Esophagus muscularis mucosa (tissue), 4 donors: Measurements from ENCODE around the gene CDCA7L. TPM values are rescaled to one million over a fixed set of nuclear protein-coding genes. Genes with fewer than 3 reads are reported as not detected.
"Not testable (repeated sequence)": the region's sequence is repeated elsewhere in the genome, so short reads cannot be mapped to it uniquely, and the experiment has no call there.

Experiments used
- DNase-seq: peaks from one replicate; pipeline ENCODE4 v3.0.0-alpha.2; 2017; ENCODE audit errors: extremely low spot score
- H3K27ac ChIP-seq, 4 donors: fragments of 200-600 bp; sonication (generic); replicated peaks in 1 of 4; 1 replicate in 3 of 4; 2 replicates in 1 of 4; pipeline ENCODE4 v1.5.1; 2016 to 2019; ENCODE audit warnings: mild to moderate bottlenecking in 1 of 4
- H3K27me3 ChIP-seq, 4 donors: fragments of 200-600 bp; sonication (generic); one replicate each; pipeline versions ENCODE4 v1.5.1 to v1.6.0; 2016 to 2019
- H3K36me3 ChIP-seq, 4 donors: fragments of 200-600 bp; sonication (generic); one replicate each; pipeline ENCODE4 v1.5.1; 2016 to 2019
- H3K4me1 ChIP-seq, 4 donors: fragments of 200-600 bp; sonication (generic); one replicate each; pipeline ENCODE4 v1.5.1; 2016 to 2019
- H3K4me3 ChIP-seq, 4 donors: fragments of 200-600 bp; sonication (generic); 1 replicate in 2 of 4; 2 replicates in 2 of 4; pipeline ENCODE4 v1.5.1; 2016 to 2019; ENCODE audit warnings: mild to moderate bottlenecking in 4 of 4, moderate library complexity in 1 of 4
- H3K9me3 ChIP-seq, 4 donors: fragments of 200-600 bp; sonication (generic); 1 replicate in 3 of 4; 2 replicates in 1 of 4; pipeline ENCODE4 v1.5.1; 2016 to 2019
- EP300 ChIP-seq: sonication (generic); formaldehyde crosslinking; IDR thresholded peaks from one replicate; pipeline ENCODE4 v1.6.1; 2017; ENCODE audit warnings: antibody characterized with exemption
- POLR2A ChIP-seq: fragments of 450-650 bp; IDR thresholded peaks from one replicate; pipeline ENCODE4 v1.6.1; 2017; ENCODE audit warnings: antibody characterized with exemption, moderate library complexity, mild to moderate bottlenecking, low read depth
- POLR2AphosphoS5 ChIP-seq, 2 donors: sonication (generic); formaldehyde crosslinking; IDR thresholded peaks; one replicate each; pipeline ENCODE4 v1.6.1; 2017; ENCODE audit warnings: antibody characterized with exemption in 2 of 2
- WGBS: methylation state at CpG from one replicate; pipeline ENCODE4 v1.1.5; 2018; 5-methylcytosine and 5-hydroxymethylcytosine counted together
- intact Hi-C: fragments of 100-400 bp; cut with DNase I; formaldehyde crosslinking; loops from one replicate; pipeline ENCODE4 v1.15.1; 2023
- total RNA-seq, 4 donors: library from RNA; depleted of rRNA; stranded (reverse); fragments of >200 nt; gene quantifications; one replicate each; pipeline versions ENCODE4 v1.1.0 to v1.2.1, GENCODE V29; 2016
- TF ChIP-seq, protein P1 (sequence below), 3 experiments: fragments of 200-600 bp in 2 of 3; fragments of 450-650 bp in 1 of 3; sonication (generic) in 2 of 3; IDR thresholded peaks; one replicate each; pipeline ENCODE4 v1.5.1; 2017 to 2019; ENCODE audit warnings: antibody characterized with exemption in 3 of 3, mild to moderate bottlenecking in 2 of 3, moderate library complexity in 1 of 3

Gene CDCA7L
- total RNA-seq, 4 donors from 2014 or later: 19.5 to 61.6 (median 25.2) TPM

- TF ChIP-seq, protein P1, sequence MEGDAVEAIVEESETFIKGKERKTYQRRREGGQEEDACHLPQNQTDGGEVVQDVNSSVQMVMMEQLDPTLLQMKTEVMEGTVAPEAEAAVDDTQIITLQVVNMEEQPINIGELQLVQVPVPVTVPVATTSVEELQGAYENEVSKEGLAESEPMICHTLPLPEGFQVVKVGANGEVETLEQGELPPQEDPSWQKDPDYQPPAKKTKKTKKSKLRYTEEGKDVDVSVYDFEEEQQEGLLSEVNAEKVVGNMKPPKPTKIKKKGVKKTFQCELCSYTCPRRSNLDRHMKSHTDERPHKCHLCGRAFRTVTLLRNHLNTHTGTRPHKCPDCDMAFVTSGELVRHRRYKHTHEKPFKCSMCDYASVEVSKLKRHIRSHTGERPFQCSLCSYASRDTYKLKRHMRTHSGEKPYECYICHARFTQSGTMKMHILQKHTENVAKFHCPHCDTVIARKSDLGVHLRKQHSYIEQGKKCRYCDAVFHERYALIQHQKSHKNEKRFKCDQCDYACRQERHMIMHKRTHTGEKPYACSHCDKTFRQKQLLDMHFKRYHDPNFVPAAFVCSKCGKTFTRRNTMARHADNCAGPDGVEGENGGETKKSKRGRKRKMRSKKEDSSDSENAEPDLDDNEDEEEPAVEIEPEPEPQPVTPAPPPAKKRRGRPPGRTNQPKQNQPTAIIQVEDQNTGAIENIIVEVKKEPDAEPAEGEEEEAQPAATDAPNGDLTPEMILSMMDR (IDR thresholded peaks at IDR 0.05): no peak
- TF ChIP-seq POLR2AphosphoS5 (IDR thresholded peaks at IDR 0.05): no peak
- no peak for TF ChIP-seq POLR2A
- no peak for TF ChIP-seq EP300
- H3K36me3 ChIP-seq: peaks cover 0 to 3% (median 0%) of the 10 kb centered on the region in 4 donors
- no peak for DNase-seq
- H3K4me3 ChIP-seq: no peak overlapping the region
- H3K27ac ChIP-seq: no peak overlapping the region
- H3K4me1 ChIP-seq: no peaks in the 10 kb centered on the region
- no peaks in the 10 kb centered on the region for H3K9me3 ChIP-seq
- intact Hi-C loops: no loop called here
- no peaks in the 10 kb centered on the region for H3K27me3 ChIP-seq
- 73% methylated on average over 3 of the region's 3 CpGs for WGBS
Measured at GRCh38 chr7:21868576-21868850, 77.2 kb downstream of the CDCA7L start.

- H3K4me1 ChIP-seq: no peaks in the 10 kb centered on the region
- no peaks in the 10 kb centered on the region for H3K9me3 ChIP-seq
- TF ChIP-seq EP300 (no peak), POLR2A (no peak), POLR2AphosphoS5 (IDR thresholded peaks at IDR 0.05) (no peak)
- TF ChIP-seq, protein P1 (IDR thresholded peaks at IDR 0.05): no peak
- no peaks in the 10 kb centered on the region for H3K36me3 ChIP-seq
- intact Hi-C loops: no loop called here
- H3K4me3 ChIP-seq: no peak overlapping the region
- WGBS: 78% methylated on average over 8 of the region's 8 CpGs
- DNase-seq: no peak
- no peak overlapping the region for H3K27ac ChIP-seq
- H3K27me3 ChIP-seq: no peaks in the 10 kb centered on the region
Measured at GRCh38 chr7:21867816-21868575, 77.7 kb downstream of the CDCA7L start.

GRCh38 chr7:21867226-21867625 lies 78.5 kb downstream of the CDCA7L start:
- no peaks in the 10 kb centered on the region for H3K9me3 ChIP-seq
- H3K4me3 ChIP-seq: no peak overlapping the region
- no peak overlapping the region for H3K27ac ChIP-seq
- no peaks in the 10 kb centered on the region for H3K27me3 ChIP-seq
- no peaks in the 10 kb centered on the region for H3K4me1 ChIP-seq
- DNase-seq: no peak
- no peaks in the 10 kb centered on the region for H3K36me3 ChIP-seq
- TF ChIP-seq, protein P1 (IDR thresholded peaks at IDR 0.05): no peak
- TF ChIP-seq EP300 (no peak), POLR2A (no peak), POLR2AphosphoS5 (IDR thresholded peaks at IDR 0.05) (no peak)
- intact Hi-C loops: no loop called here

DNA sequence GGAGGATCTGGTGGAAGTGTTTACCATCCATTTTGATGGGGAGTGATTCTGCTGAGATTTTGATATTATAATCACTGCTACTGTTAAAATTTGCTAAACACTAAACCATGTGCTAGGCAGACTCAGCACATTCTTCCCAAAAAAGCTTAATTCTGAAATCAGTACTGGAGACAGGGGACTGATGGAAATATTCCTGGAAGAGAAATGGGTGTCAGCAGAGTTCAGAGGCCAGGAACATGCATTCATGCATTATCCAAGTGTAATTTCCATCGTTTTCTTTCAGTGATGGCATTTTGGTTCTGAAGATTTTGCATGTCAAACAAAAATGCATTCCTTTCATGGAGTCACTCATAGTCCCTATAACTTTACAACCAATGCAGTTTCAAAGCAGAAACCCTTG lies 79.0 kb downstream of the CDCA7L start:
- H3K27me3 ChIP-seq: no peaks in the 10 kb centered on the region
- no peaks in the 10 kb centered on the region for H3K4me1 ChIP-seq
- no peaks in the 10 kb centered on the region for H3K36me3 ChIP-seq
- intact Hi-C loops: no loop called here
- no peaks in the 10 kb centered on the region for H3K9me3 ChIP-seq
- DNase-seq: no peak
- H3K27ac ChIP-seq: no peak overlapping the region
- H3K4me3 ChIP-seq: no peak overlapping the region
- TF ChIP-seq, protein P1 (IDR thresholded peaks at IDR 0.05): no peak
- TF ChIP-seq EP300 (no peak), POLR2A (no peak), POLR2AphosphoS5 (IDR thresholded peaks at IDR 0.05) (no peak)
- 62% methylated on average over 1 of the region's 1 CpG for WGBS

GRCh38 chr7:21865631-21866204 lies 80.0 kb downstream of the CDCA7L start:
- H3K4me3 ChIP-seq, DNase-seq, H3K9me3 ChIP-seq, H3K36me3 ChIP-seq, H3K27me3 ChIP-seq, intact Hi-C loops, H3K4me1 ChIP-seq, H3K27ac ChIP-seq: not testable (repeated sequence)
- 61% methylated on average over 7 of the region's 7 CpGs for WGBS
